ENCODE measurements around the gene PPM1A. TPM values are rescaled to one million over a fixed set of nuclear protein-coding genes. Genes with fewer than 3 reads are reported as not detected.

PPM1A gene
- total RNA-seq, 1 experiment from 2014 or later = 41.7 TPM

- Histone ChIP-seq H3K4me1 (ENCODE audit: insufficient read depth, low read length) (peaks cover 3% of the 10 kb centered on the region; the same call in 1 of the 2 replicates), H2BK120ac (ENCODE audit: low read depth, low read length, poor library complexity, severe bottlenecking) (no peak overlapping the region), H2AFZ (ENCODE audit: low read length) (no peak overlapping the region), H2BK20ac (ENCODE audit: low read depth, low read length, poor library complexity, severe bottlenecking) (no peak overlapping the region), H4K8ac (replicated peaks; ENCODE audit: insufficient read length, low read depth, low read length) (no peak overlapping the region), H3K56ac (ENCODE audit: insufficient read length, low read depth, low read length) (no peak overlapping the region), H3K4ac (ENCODE audit: low read depth, low read length) (no peak overlapping the region), H2BK5ac (ENCODE audit: insufficient read length, low read length) (no peak overlapping the region), H3K9ac (ENCODE audit: extremely low read depth, insufficient read length, low read length) (no peak overlapping the region), H3K4me2 (ENCODE audit: insufficient read depth, insufficient read length, low read length) (no peak overlapping the region), H3K27me3 (ENCODE audit: insufficient read depth, low read length) (no peaks in the 10 kb centered on the region), H3K18ac (ENCODE audit: insufficient read length, low read depth, low read length) (no peak overlapping the region), H3K27ac (ENCODE audit: insufficient read length, low read depth, low read length) (no peak overlapping the region), H2BK12ac (ENCODE audit: insufficient read length, low read depth, low read length) (no peak overlapping the region), H3K23ac (ENCODE audit: insufficient read length, low read depth, low read length) (no peak overlapping the region), H4K5ac (ENCODE audit: insufficient read length, low read depth, low read length) (no peak overlapping the region), H3T11ph (ENCODE audit: low read length) (no peak overlapping the region), H3K79me1 (ENCODE audit: insufficient read depth, low read depth, low read length, poor library complexity, severe bottlenecking) (no peaks in the 10 kb centered on the region), H2BK15ac (ENCODE audit: low read depth, low read length) (no peak overlapping the region), H2AK5ac (ENCODE audit: insufficient read length, low read length) (no peak overlapping the region), H3K9me3 (ENCODE audit: control insufficient read depth, low read depth, low read length) (no peaks in the 10 kb centered on the region), H3K23me2 (ENCODE audit: insufficient read length, low read depth, low read length, poor library complexity, severe bottlenecking) (no peaks in the 10 kb centered on the region), H3K79me2 (ENCODE audit: insufficient read depth, low read length) (no peaks in the 10 kb centered on the region), H4K91ac (ENCODE audit: insufficient read length, low read depth, low read length) (no peak overlapping the region), H4K20me1 (ENCODE audit: control insufficient read depth, insufficient read depth, insufficient read length) (no peaks in the 10 kb centered on the region), H3K14ac (ENCODE audit: insufficient read depth, low read length) (no peak overlapping the region)
- Mint-ChIP-seq H3K27me3 (ENCODE audit: low read depth) (no peaks in the 10 kb centered on the region), H3K4me1 (peaks cover 9 to 13% of the 10 kb centered on the region in 2 experiments), H3K4me3 (no peak overlapping the region), H3K36me3 (ENCODE audit: insufficient read depth in 1 of 3, low read depth in 3 of 3) (no peaks in the 10 kb centered on the region), H3K27ac (peak overlapping the region in 1 of 3 experiments; percentile 34; a peak in 1 of 7 replicates), H3K9me3 (no peaks in the 10 kb centered on the region)
- TF ChIP-seq CTCF (conservative IDR thresholded peaks at IDR 0.05) = no peak
- no peak for DNase-seq
- no CpG with 5 or more reads among the region's 3 CpGs for WGBS (ENCODE audit: extremely low coverage, insufficient read length, low lambda C conversion rate)
Observed at GRCh38 chr14:60238955-60239354, 10.1 kb upstream of the PPM1A start.

Measured in H9 (cell line).